Measurements from ENCODE around the gene GPC1.

DNA sequence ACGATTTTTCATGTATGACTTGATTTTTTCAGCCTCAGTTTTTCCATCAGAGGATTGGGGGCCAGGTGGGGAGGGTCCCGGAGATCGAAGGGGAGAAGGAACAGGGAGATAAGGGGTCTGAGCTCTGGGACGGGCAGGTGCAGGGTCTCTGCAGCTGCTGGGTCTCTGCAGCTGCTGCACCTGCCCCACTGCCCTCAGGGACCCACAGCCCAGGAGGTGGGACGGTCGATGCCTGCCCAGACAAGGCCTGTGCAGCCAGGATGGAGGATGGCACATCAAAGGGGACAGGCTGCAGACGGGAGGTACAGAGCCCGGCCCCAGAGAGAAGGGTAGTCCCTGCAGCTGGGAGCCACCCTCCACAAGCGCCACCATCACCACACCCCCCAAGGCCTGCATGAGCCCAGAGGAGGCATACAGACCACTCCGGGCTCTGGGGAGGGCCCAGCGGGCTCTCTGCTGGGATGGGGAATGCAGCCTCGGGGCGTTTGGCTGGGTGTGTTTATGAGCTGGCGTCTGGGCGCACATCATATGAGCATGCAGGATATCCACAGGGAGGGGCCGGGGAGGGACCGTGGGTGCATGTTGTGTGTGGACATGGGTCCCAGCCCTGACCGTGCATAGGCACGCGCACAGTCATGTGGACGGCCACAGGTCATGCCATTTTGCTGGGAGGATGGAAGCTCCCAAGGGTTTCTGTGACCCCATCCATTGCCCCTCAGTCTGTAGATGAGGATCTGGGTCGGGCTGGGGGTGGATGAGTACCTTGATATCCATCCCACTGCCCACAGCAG lies 34.9 kb upstream of the GPC1 start:
- TF ChIP-seq, protein P1, sequence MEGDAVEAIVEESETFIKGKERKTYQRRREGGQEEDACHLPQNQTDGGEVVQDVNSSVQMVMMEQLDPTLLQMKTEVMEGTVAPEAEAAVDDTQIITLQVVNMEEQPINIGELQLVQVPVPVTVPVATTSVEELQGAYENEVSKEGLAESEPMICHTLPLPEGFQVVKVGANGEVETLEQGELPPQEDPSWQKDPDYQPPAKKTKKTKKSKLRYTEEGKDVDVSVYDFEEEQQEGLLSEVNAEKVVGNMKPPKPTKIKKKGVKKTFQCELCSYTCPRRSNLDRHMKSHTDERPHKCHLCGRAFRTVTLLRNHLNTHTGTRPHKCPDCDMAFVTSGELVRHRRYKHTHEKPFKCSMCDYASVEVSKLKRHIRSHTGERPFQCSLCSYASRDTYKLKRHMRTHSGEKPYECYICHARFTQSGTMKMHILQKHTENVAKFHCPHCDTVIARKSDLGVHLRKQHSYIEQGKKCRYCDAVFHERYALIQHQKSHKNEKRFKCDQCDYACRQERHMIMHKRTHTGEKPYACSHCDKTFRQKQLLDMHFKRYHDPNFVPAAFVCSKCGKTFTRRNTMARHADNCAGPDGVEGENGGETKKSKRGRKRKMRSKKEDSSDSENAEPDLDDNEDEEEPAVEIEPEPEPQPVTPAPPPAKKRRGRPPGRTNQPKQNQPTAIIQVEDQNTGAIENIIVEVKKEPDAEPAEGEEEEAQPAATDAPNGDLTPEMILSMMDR (IDR thresholded peaks at IDR 0.05), result no peak
- TF ChIP-seq POLR2AphosphoS5 (IDR thresholded peaks at IDR 0.05), result no peak
